ENCODE results near the gene C1QTNF6. TPM values are rescaled to one million over a fixed set of nuclear protein-coding genes. Genes with fewer than 3 reads are reported as not detected.

C1QTNF6 gene
- total and polyA plus RNA-seq, 2 of the 8 experiments (the other 6 are each of a cell fraction or from before 2014, with no cell fraction given) = 3.1 to 6.5 TPM

GRCh38 chr22:37182949-37183245 is 5.2 kb downstream of the C1QTNF6 start:
- WGBS, 2 experiments (ENCODE audit: extremely low coverage in 1 of 2, insufficient coverage in 1 of 2, insufficient read length in 1 of 2, insufficient replicate concordance in 2 of 2, low coverage in 1 of 2, low lambda C conversion rate in 2 of 2, missing lambda C conversion rate in 1 of 2) = 93% methylated on average over 3 of the region's 3 CpGs; no CpG with 5 or more reads in 1 of the 2 experiments
- POLR2A ChIA-PET (ENCODE audit: partially characterized antibody) = no interaction called here
- TF ChIP-seq ATF3 (IDR thresholded peaks at IDR 0.05; ENCODE audit: insufficient read depth, low read depth, low read length) (no peak), RNF2 (IDR thresholded peaks at IDR 0.05; ENCODE audit: borderline replicate concordance, low read depth, low read length, missing control alignments, poor library complexity, severe bottlenecking) (no peak), BCL11A (IDR thresholded peaks at IDR 0.05; ENCODE audit: low read depth in 2 of 2, low read length in 2 of 2) (no peak), CEBPB (IDR thresholded peaks at IDR 0.05; ENCODE audit: low read depth, low read length) (no peak), KDM1A (IDR thresholded peaks at IDR 0.05; ENCODE audit: borderline replicate concordance, low read length) (no peak), GABPA (IDR thresholded peaks at IDR 0.05; ENCODE audit: borderline replicate concordance, insufficient read depth, low read length) (no peak), SP1 (IDR thresholded peaks at IDR 0.05; ENCODE audit: low read depth, low read length) (no peak), RBBP5 (IDR thresholded peaks at IDR 0.05; ENCODE audit: borderline replicate concordance, low read depth, low read length) (no peak), BRCA1 (IDR thresholded peaks at IDR 0.05; ENCODE audit: low read depth, low read length) (no peak), SP4 (IDR thresholded peaks at IDR 0.05; ENCODE audit: low read length) (no peak), POLR2A (IDR thresholded peaks at IDR 0.05; ENCODE audit: control extremely low read depth in 1 of 2, low read depth in 2 of 2, low read length in 2 of 2) (no peak), CHD1 (IDR thresholded peaks at IDR 0.05; ENCODE audit: low read depth, low read length) (no peak), JUND (IDR thresholded peaks at IDR 0.05; ENCODE audit: low read length) (no peak), CREB1 (IDR thresholded peaks at IDR 0.05) (no peak), EGR1 (IDR thresholded peaks at IDR 0.05; ENCODE audit: borderline replicate concordance, low read depth, low read length) (no peak), POU5F1 (IDR thresholded peaks at IDR 0.05; ENCODE audit: low read depth, low read length) (no peak)

More at GRCh38 chr22:37182949-37183245, 5.2 kb downstream of the C1QTNF6 start:
- no peak overlapping the region for H3K9ac ChIP-seq (replicated peaks in 1 of 4; ENCODE audit: extremely low read depth in 1 of 4, low read depth in 3 of 4, low read length in 3 of 4)
- no peak overlapping the region for H3K14ac ChIP-seq (ENCODE audit: insufficient read length)
- H3K79me1 ChIP-seq (ENCODE audit: low read depth, low read length) = no peaks in the 10 kb centered on the region
- peaks cover 0 to 7% (median 7%) of the 10 kb centered on the region in 4 experiments; a peak in 6 of 7 replicates for H3K4me1 ChIP-seq (replicated peaks in 1 of 4; ENCODE audit: control insufficient read depth in 3 of 4, insufficient read depth in 4 of 4, low read length in 3 of 4)
- no peak overlapping the region for H4K8ac ChIP-seq (ENCODE audit: extremely low read depth, insufficient read depth, low read length)
- H2BK15ac ChIP-seq (ENCODE audit: low read length) = no peak overlapping the region
- H4K91ac ChIP-seq (replicated peaks; ENCODE audit: insufficient read length, low read length) = no peak overlapping the region
- no peak overlapping the region for H4K5ac ChIP-seq (ENCODE audit: insufficient read length, low read depth, low read length)
- H3K18ac ChIP-seq (ENCODE audit: extremely low read depth, low read length) = no peak overlapping the region
- no peak overlapping the region for H2AK5ac ChIP-seq (ENCODE audit: low read depth, low read length)
- H3K27me3 ChIP-seq (replicated peaks in 1 of 4; ENCODE audit: control insufficient read depth in 3 of 4, extremely low read depth in 1 of 4, insufficient read depth in 3 of 4, low read length in 3 of 4) = no peaks in the 10 kb centered on the region
- H3K9me3 ChIP-seq (ENCODE audit: insufficient read depth in 2 of 2, low read depth in 1 of 2, low read length in 1 of 2) = no peaks in the 10 kb centered on the region
- no peak overlapping the region for H3K27ac ChIP-seq (ENCODE audit: low read depth, low read length)
- no peak overlapping the region for H3K4me3 ChIP-seq (ENCODE audit: extremely low read depth in 1 of 4, insufficient read depth in 2 of 4, low read depth in 3 of 4, low read length in 4 of 4)
- H3K79me2 ChIP-seq (ENCODE audit: control insufficient read depth in 1 of 2, insufficient read depth in 2 of 2, low read length in 2 of 2) = no peaks in the 10 kb centered on the region
- CTCF ChIA-PET (ENCODE audit: partially characterized antibody) = interaction anchor here (0.6 to 2.2 kb wide), 3 partner anchors 11 to 65 kb away, joined by 3 to 10 read pairs (median 8); no protein-coding TSS in a partner anchor
- H3K56ac ChIP-seq (replicated peaks; ENCODE audit: insufficient read length, low read depth, low read length) = no peak overlapping the region
- no peak overlapping the region for H3K4me2 ChIP-seq (ENCODE audit: insufficient read depth in 1 of 2, low read depth in 2 of 2, low read length in 2 of 2)
- no peak overlapping the region for H2AFZ ChIP-seq (ENCODE audit: low read length)
- H2BK5ac ChIP-seq (ENCODE audit: low read depth, low read length) = no peak overlapping the region
- no peak overlapping the region for H2BK20ac ChIP-seq (ENCODE audit: low read length)
- H2BK12ac ChIP-seq (ENCODE audit: low read depth, low read length) = no peak overlapping the region
- H3K23me2 ChIP-seq (ENCODE audit: low read depth, low read length) = peaks cover 3% of the 10 kb centered on the region; the same call in 1 of the 2 replicates
- no peak overlapping the region for H3K4ac ChIP-seq (replicated peaks; ENCODE audit: insufficient read length, low read depth, low read length)
- no peaks in the 10 kb centered on the region for H4K20me1 ChIP-seq (replicated peaks in 1 of 2; ENCODE audit: control insufficient read depth in 1 of 2, insufficient read depth in 2 of 2, low read length in 2 of 2)
- no peak for DNase-seq (ENCODE audit: low read depth in 1 of 2, low spot score in 2 of 2)
- H3K36me3 ChIP-seq (ENCODE audit: control insufficient read depth in 2 of 4, insufficient read depth in 4 of 4, low read length in 3 of 4) = no peaks in the 10 kb centered on the region
- no peak overlapping the region for H3K23ac ChIP-seq (ENCODE audit: insufficient read length)
- no peak overlapping the region for H2BK120ac ChIP-seq (replicated peaks; ENCODE audit: low read depth, low read length)
- FAIRE-seq = no peak

Measured in H1 (cell line).